ENCODE results near the gene CGB5. TPM values are rescaled to one million over a fixed set of nuclear protein-coding genes. Genes with fewer than 3 reads are reported as not detected.
A peak's percentile ranks its signal among the peaks of the same experiment; 100 is the strongest.
"Not testable (repeated sequence)": the region's sequence is repeated elsewhere in the genome, so short reads cannot be mapped to it uniquely, and the experiment has no call there.

Gene CGB5
- total and polyA plus RNA-seq, 7 experiments from 2014 or later = not detected

GRCh38 chr19:49038557-49039276 is 4.9 kb upstream of the CGB5 start:
- H3K36me3 Mint-ChIP-seq; H3K9me3 ChIP-seq (ENCODE audit: control insufficient read depth in 2 of 3, low read length in 3 of 3); H3K4me3 ChIP-seq (ENCODE audit: low read length); H3K4me1 ChIP-seq (ENCODE audit: control insufficient read depth in 2 of 2, insufficient read depth in 2 of 2, low read length in 2 of 2); H3K4me1 Mint-ChIP-seq; H3K4me3 Mint-ChIP-seq; H3K27me3 Mint-ChIP-seq; H3K27ac ChIP-seq (ENCODE audit: low read depth, low read length); ATAC-seq; CTCF ChIA-PET; DNase-seq; H3K27me3 ChIP-seq (ENCODE audit: control insufficient read depth in 2 of 2, insufficient read depth in 2 of 2, low read length in 2 of 2); intact Hi-C loops (cut with micrococcal nuclease); H3K9me3 Mint-ChIP-seq; H3K27ac Mint-ChIP-seq; POLR2A ChIA-PET; H3K36me3 ChIP-seq (ENCODE audit: control insufficient read depth in 2 of 3, insufficient read depth in 3 of 3, low read length in 3 of 3): not testable (repeated sequence)

GRCh38 chr19:49039736-49040135 is 3.9 kb upstream of the CGB5 start:
- H3K27me3 Mint-ChIP-seq; H3K9me3 ChIP-seq (ENCODE audit: control insufficient read depth in 2 of 3, low read length in 3 of 3); H3K27me3 ChIP-seq (ENCODE audit: control insufficient read depth in 2 of 2, insufficient read depth in 2 of 2, low read length in 2 of 2); CTCF ChIA-PET; DNase-seq; H3K27ac ChIP-seq (ENCODE audit: low read depth, low read length); H3K36me3 ChIP-seq (ENCODE audit: control insufficient read depth in 2 of 3, insufficient read depth in 3 of 3, low read length in 3 of 3); H3K4me3 ChIP-seq (ENCODE audit: low read length); POLR2A ChIA-PET; H3K36me3 Mint-ChIP-seq; H3K27ac Mint-ChIP-seq; H3K4me1 Mint-ChIP-seq; intact Hi-C loops (cut with micrococcal nuclease); H3K4me1 ChIP-seq (ENCODE audit: control insufficient read depth in 2 of 2, insufficient read depth in 2 of 2, low read length in 2 of 2); H3K4me3 Mint-ChIP-seq; ATAC-seq; H3K9me3 Mint-ChIP-seq: not testable (repeated sequence)

- no peaks in the 10 kb centered on the region for H3K9me3 Mint-ChIP-seq
- no peak for ATAC-seq
- no peak overlapping the region for H3K4me3 ChIP-seq (ENCODE audit: low read length)
- H3K27me3 ChIP-seq (ENCODE audit: control insufficient read depth in 2 of 2, insufficient read depth in 2 of 2, low read length in 2 of 2) = no peaks in the 10 kb centered on the region
- DNase-seq = no peak
- intact Hi-C loops (cut with micrococcal nuclease) = no loop called here
- H3K4me1 Mint-ChIP-seq = no peaks in the 10 kb centered on the region
- CTCF ChIA-PET = no interaction called here
- POLR2A ChIA-PET = no interaction called here
- H3K36me3 ChIP-seq (ENCODE audit: control insufficient read depth in 2 of 3, insufficient read depth in 3 of 3, low read length in 3 of 3) = no peaks in the 10 kb centered on the region
- H3K27ac Mint-ChIP-seq = no peak overlapping the region
- no peak overlapping the region for H3K27ac ChIP-seq (ENCODE audit: low read depth, low read length)
- H3K4me1 ChIP-seq (ENCODE audit: control insufficient read depth in 2 of 2, insufficient read depth in 2 of 2, low read length in 2 of 2) = no peaks in the 10 kb centered on the region
- no peaks in the 10 kb centered on the region for H3K36me3 Mint-ChIP-seq
- no peak overlapping the region for H3K4me3 Mint-ChIP-seq
- H3K9me3 ChIP-seq (ENCODE audit: control insufficient read depth in 2 of 3, low read length in 3 of 3) = no peaks in the 10 kb centered on the region
- no peaks in the 10 kb centered on the region for H3K27me3 Mint-ChIP-seq
These were observed 1.5 kb upstream of the CGB5 start for GRCh38 chr19:49042177-49042576.

DNA sequence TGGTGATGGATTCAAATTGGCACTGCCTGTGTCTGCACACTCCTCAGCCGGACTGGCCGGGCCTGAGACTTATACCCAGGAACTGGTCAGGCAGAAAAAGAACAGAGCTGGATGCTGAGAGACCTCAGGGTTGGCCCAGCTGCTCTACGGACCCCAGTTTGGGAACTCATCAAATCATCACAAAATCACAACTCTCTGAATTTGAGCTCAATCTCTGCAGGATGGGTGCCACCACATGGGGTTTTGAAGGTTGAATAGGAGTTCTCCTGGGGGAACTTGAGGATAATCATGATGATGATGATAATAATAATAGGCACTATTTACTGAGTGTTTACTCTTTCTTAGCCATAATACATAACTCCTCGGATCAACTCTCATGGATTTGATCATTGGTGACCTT is 982 bp upstream of the CGB5 start:
- H3K36me3 Mint-ChIP-seq; H3K27ac ChIP-seq (ENCODE audit: low read depth, low read length); POLR2A ChIA-PET; ATAC-seq; H3K9me3 Mint-ChIP-seq; H3K9me3 ChIP-seq (ENCODE audit: control insufficient read depth in 2 of 3, low read length in 3 of 3); H3K27me3 Mint-ChIP-seq; H3K36me3 ChIP-seq (ENCODE audit: control insufficient read depth in 2 of 3, insufficient read depth in 3 of 3, low read length in 3 of 3); H3K4me1 Mint-ChIP-seq; H3K4me3 Mint-ChIP-seq; H3K4me1 ChIP-seq (ENCODE audit: control insufficient read depth in 2 of 2, insufficient read depth in 2 of 2, low read length in 2 of 2); H3K27ac Mint-ChIP-seq; CTCF ChIA-PET; H3K27me3 ChIP-seq (ENCODE audit: control insufficient read depth in 2 of 2, insufficient read depth in 2 of 2, low read length in 2 of 2); DNase-seq; intact Hi-C loops (cut with micrococcal nuclease); H3K4me3 ChIP-seq (ENCODE audit: low read length): not testable (repeated sequence)

GRCh38 chr19:49049011-49049410 is 5.4 kb downstream of the CGB5 start, which contains the start of gene CGB8:
CGB8 (minus strand) TSS chr19:49049111; CDS start chr19:49048739, 372 bp downstream.
- H3K27me3 ChIP-seq (ENCODE audit: control insufficient read depth in 2 of 2, insufficient read depth in 2 of 2, low read length in 2 of 2); H3K27me3 Mint-ChIP-seq; H3K36me3 ChIP-seq (ENCODE audit: control insufficient read depth in 2 of 3, insufficient read depth in 3 of 3, low read length in 3 of 3); DNase-seq; H3K4me3 ChIP-seq (ENCODE audit: low read length); H3K36me3 Mint-ChIP-seq; H3K4me1 Mint-ChIP-seq; H3K4me1 ChIP-seq (ENCODE audit: control insufficient read depth in 2 of 2, insufficient read depth in 2 of 2, low read length in 2 of 2); H3K4me3 Mint-ChIP-seq; H3K9me3 ChIP-seq (ENCODE audit: control insufficient read depth in 2 of 3, low read length in 3 of 3); H3K27ac ChIP-seq (ENCODE audit: low read depth, low read length); ATAC-seq; H3K9me3 Mint-ChIP-seq; CTCF ChIA-PET; intact Hi-C loops (cut with micrococcal nuclease); POLR2A ChIA-PET: not testable (repeated sequence)
- H3K27ac Mint-ChIP-seq = peak within 1 kb of the TSS in 1 of 9 donors; percentile 4

GRCh38 chr19:49049834-49050233 is 6.2 kb downstream of the CGB5 start:
- peak overlapping the region in 1 of 9 donors; percentile 4 for H3K27ac Mint-ChIP-seq
- H3K27ac ChIP-seq (ENCODE audit: low read depth, low read length); H3K27me3 ChIP-seq (ENCODE audit: control insufficient read depth in 2 of 2, insufficient read depth in 2 of 2, low read length in 2 of 2); H3K36me3 Mint-ChIP-seq; H3K4me1 Mint-ChIP-seq; H3K4me3 Mint-ChIP-seq; CTCF ChIA-PET; DNase-seq; H3K4me3 ChIP-seq (ENCODE audit: low read length); ATAC-seq; H3K4me1 ChIP-seq (ENCODE audit: control insufficient read depth in 2 of 2, insufficient read depth in 2 of 2, low read length in 2 of 2); H3K9me3 ChIP-seq (ENCODE audit: control insufficient read depth in 2 of 3, low read length in 3 of 3); H3K27me3 Mint-ChIP-seq; H3K9me3 Mint-ChIP-seq; POLR2A ChIA-PET; H3K36me3 ChIP-seq (ENCODE audit: control insufficient read depth in 2 of 3, insufficient read depth in 3 of 3, low read length in 3 of 3): not testable (repeated sequence)
- intact Hi-C loops (cut with micrococcal nuclease) = loop anchor here in 1 of 2 donors (10.0 kb wide), 1 partner anchor 55 kb away; the partner anchor contains the start of genes GYS1 and RUVBL2

DNA sequence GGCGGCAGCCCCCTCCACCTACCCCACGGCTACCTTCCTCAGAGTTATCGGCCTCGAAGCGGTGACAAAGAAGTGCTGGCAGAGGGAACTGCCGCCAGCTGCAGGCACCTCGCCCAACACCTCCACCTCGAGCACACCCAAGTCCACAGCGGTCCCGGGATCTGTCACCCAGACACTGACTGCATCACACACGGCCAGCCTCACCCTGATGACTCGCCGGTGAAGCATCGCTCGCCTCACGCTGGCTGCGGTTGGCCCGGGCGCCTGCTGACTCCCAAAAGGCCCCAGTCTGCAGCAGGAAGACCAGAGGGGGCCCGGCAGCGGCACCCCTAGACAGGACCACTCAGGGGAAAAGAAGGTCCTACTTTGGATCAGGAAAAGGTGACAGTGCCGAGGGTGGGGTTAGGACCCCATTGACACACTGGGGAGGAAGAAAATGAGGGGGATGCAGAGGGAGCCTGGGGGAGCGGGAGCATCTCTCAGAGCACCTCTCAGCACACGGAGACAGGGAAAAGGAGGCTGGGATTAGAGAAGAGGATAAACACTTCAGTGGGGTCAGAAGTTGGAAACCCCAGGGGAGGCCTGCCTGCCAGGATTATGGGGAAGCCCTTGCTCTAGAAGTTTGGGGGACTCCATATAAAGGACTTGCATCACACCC is 6.9 kb downstream of the CGB5 start:
- ATAC-seq; H3K9me3 Mint-ChIP-seq; H3K27ac ChIP-seq (ENCODE audit: low read depth, low read length); H3K27me3 ChIP-seq (ENCODE audit: control insufficient read depth in 2 of 2, insufficient read depth in 2 of 2, low read length in 2 of 2); H3K27me3 Mint-ChIP-seq; H3K4me3 Mint-ChIP-seq; CTCF ChIA-PET; DNase-seq; H3K9me3 ChIP-seq (ENCODE audit: control insufficient read depth in 2 of 3, low read length in 3 of 3); POLR2A ChIA-PET; H3K4me3 ChIP-seq (ENCODE audit: low read length); H3K4me1 Mint-ChIP-seq; H3K36me3 ChIP-seq (ENCODE audit: control insufficient read depth in 2 of 3, insufficient read depth in 3 of 3, low read length in 3 of 3); H3K36me3 Mint-ChIP-seq; H3K4me1 ChIP-seq (ENCODE audit: control insufficient read depth in 2 of 2, insufficient read depth in 2 of 2, low read length in 2 of 2): not testable (repeated sequence)
- peak overlapping the region in 1 of 9 donors; percentile 43 for H3K27ac Mint-ChIP-seq
- intact Hi-C loops (cut with micrococcal nuclease) = loop anchor here in 1 of 2 donors (10.0 kb wide), 1 partner anchor 56 kb away; the partner anchor contains the start of genes GYS1 and RUVBL2

Measured in naive thymus-derived CD4-positive, alpha-beta T cell (primary cell).